ENCODE measurements around the gene HS3ST4. TPM values are rescaled to one million over a fixed set of nuclear protein-coding genes. Genes with fewer than 3 reads are reported as not detected.

The HS3ST4 gene
- total RNA-seq, 1 experiment from 2014 or later, result not detected

DNA sequence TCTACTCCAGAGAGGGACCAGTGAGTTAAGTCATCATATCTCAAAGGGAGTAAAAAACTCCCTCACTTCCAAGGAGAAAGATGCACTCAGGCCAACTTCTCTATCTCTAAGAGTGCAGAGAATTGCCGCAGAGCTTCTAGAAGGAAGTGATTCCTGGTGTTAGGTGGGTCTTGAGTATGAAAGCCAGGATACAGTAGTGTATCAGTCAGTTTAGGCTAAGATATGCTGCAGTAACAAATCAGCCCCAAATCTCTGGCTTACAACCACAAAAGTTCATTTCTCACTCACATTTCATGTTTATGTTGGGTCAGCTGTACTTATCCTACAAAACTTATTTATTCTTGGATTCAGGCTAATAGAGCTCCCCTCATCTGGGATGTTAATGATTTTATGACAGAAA is 106.3 kb downstream of the HS3ST4 start:
- no TSS peak for BruUV-seq (replicated peaks)
- H3K36me3 Mint-ChIP-seq (ENCODE audit: insufficient read depth, unreplicated experiment), result no peaks in the 10 kb centered on the region
- H3K4me1 Mint-ChIP-seq (ENCODE audit: insufficient read depth, unreplicated experiment), result no peaks in the 10 kb centered on the region
- intact Hi-C loops (cut with micrococcal nuclease), result no loop called here
- POLR2A ChIA-PET, result no interaction called here
- H3K4me3 Mint-ChIP-seq (ENCODE audit: unreplicated experiment), result no peak overlapping the region
- no peak overlapping the region for H3K27ac Mint-ChIP-seq (ENCODE audit: low read depth, unreplicated experiment)
- TF ChIP-seq CTCF (IDR thresholded peaks at IDR 0.05; ENCODE audit: unreplicated experiment), result no peak
- no peak for DNase-seq (ENCODE audit: unreplicated experiment)
- H3K27me3 Mint-ChIP-seq (ENCODE audit: insufficient read depth, unreplicated experiment), result no peaks in the 10 kb centered on the region
- H3K9me3 Mint-ChIP-seq (ENCODE audit: unreplicated experiment), result peaks cover 55% of the 10 kb centered on the region
- CTCF ChIA-PET, result interaction anchor here (1.1 kb wide), 1 partner anchor 521 kb away, joined by 3 read pairs; no protein-coding TSS in a partner anchor

GRCh38 chr16:25799816-25800215 is 108.1 kb downstream of the HS3ST4 start:
- H3K27ac Mint-ChIP-seq (ENCODE audit: low read depth, unreplicated experiment), result no peak overlapping the region
- H3K36me3 Mint-ChIP-seq (ENCODE audit: insufficient read depth, unreplicated experiment), result no peaks in the 10 kb centered on the region
- peaks cover 46% of the 10 kb centered on the region for H3K9me3 Mint-ChIP-seq (ENCODE audit: unreplicated experiment)
- H3K27me3 Mint-ChIP-seq (ENCODE audit: insufficient read depth, unreplicated experiment), result no peaks in the 10 kb centered on the region
- ChIA-PET CTCF (no interaction called here), POLR2A (no interaction called here)
- no TSS peak for BruUV-seq (replicated peaks)
- no peak for DNase-seq (ENCODE audit: unreplicated experiment)
- intact Hi-C loops (cut with micrococcal nuclease), result no loop called here
- TF ChIP-seq CTCF (IDR thresholded peaks at IDR 0.05; ENCODE audit: unreplicated experiment), result no peak
- H3K4me1 Mint-ChIP-seq (ENCODE audit: insufficient read depth, unreplicated experiment), result no peaks in the 10 kb centered on the region
- H3K4me3 Mint-ChIP-seq (ENCODE audit: unreplicated experiment), result no peak overlapping the region

- BruUV-seq (replicated peaks), result no TSS peak
- Mint-ChIP-seq H3K27ac (ENCODE audit: low read depth, unreplicated experiment) (no peak overlapping the region), H3K36me3 (ENCODE audit: insufficient read depth, unreplicated experiment) (no peaks in the 10 kb centered on the region), H3K4me3 (ENCODE audit: unreplicated experiment) (no peak overlapping the region), H3K27me3 (ENCODE audit: insufficient read depth, unreplicated experiment) (no peaks in the 10 kb centered on the region), H3K9me3 (ENCODE audit: unreplicated experiment) (peaks cover 58% of the 10 kb centered on the region), H3K4me1 (ENCODE audit: insufficient read depth, unreplicated experiment) (no peaks in the 10 kb centered on the region)
- CTCF ChIA-PET, result interaction anchor here (1.0 kb wide), 1 partner anchor 28 kb away, joined by 3 read pairs; no protein-coding TSS in a partner anchor
- no peak for DNase-seq (ENCODE audit: unreplicated experiment)
- TF ChIP-seq CTCF (IDR thresholded peaks at IDR 0.05; ENCODE audit: unreplicated experiment), result no peak
- intact Hi-C loops (cut with micrococcal nuclease), result no loop called here
- POLR2A ChIA-PET, result no interaction called here
Measured at GRCh38 chr16:25812215-25812614, 120.5 kb downstream of the HS3ST4 start.

- ChIA-PET POLR2A (no interaction called here), CTCF (no interaction called here)
- no peaks in the 10 kb centered on the region for H3K36me3 Mint-ChIP-seq (ENCODE audit: insufficient read depth, unreplicated experiment)
- no peak overlapping the region for H3K4me3 Mint-ChIP-seq (ENCODE audit: unreplicated experiment)
- H3K27me3 Mint-ChIP-seq (ENCODE audit: insufficient read depth, unreplicated experiment), result no peaks in the 10 kb centered on the region
- no TSS peak for BruUV-seq (replicated peaks)
- H3K9me3 Mint-ChIP-seq (ENCODE audit: unreplicated experiment), result peaks cover 44% of the 10 kb centered on the region
- no peak for TF ChIP-seq CTCF (IDR thresholded peaks at IDR 0.05; ENCODE audit: unreplicated experiment)
- no peak overlapping the region for H3K27ac Mint-ChIP-seq (ENCODE audit: low read depth, unreplicated experiment)
- no peak for DNase-seq (ENCODE audit: unreplicated experiment)
- no peaks in the 10 kb centered on the region for H3K4me1 Mint-ChIP-seq (ENCODE audit: insufficient read depth, unreplicated experiment)
- intact Hi-C loops (cut with micrococcal nuclease), result no loop called here
Measured at GRCh38 chr16:25817295-25817694, 125.5 kb downstream of the HS3ST4 start.
